Heart left ventricle (tissue), 13 donors: ENCODE results near the gene ENPP6.

ENCODE experiments used
- CTCF ChIP-seq, 12 donors: fragments of 200-600 bp; sonication (generic) in 4 of 12; IDR thresholded peaks; one replicate each; pipeline versions ENCODE4 v1.5.0 to v1.8.0; 2018 to 2022; ENCODE audit warnings: antibody characterized with exemption in 12 of 12, mild to moderate bottlenecking in 5 of 12
- POLR2A ChIP-seq, 2 donors: fragments of 450-650 bp; IDR thresholded peaks; one replicate each; pipeline ENCODE4 v1.6.1; 2017; ENCODE audit warnings: antibody characterized with exemption in 2 of 2, mild to moderate bottlenecking in 2 of 2, moderate library complexity in 2 of 2
- donor health status: ischemic (EF 13 %, LVEDD 7.1; RV severe dilation, severe dysfunction).
- donor health status: DM: no; HTN: yes; CAD: no.
- donor health status: DM: no; HTN: no; CAD: no.
- donor health status: ischemic (EF 25% LVEDD 6.9; RV normal size, moderate dysfunction).
- donor health status: ischemic (EF 25% LVEDD 5.7; RV mildly dilated, moderate dysfunction).
- donor health status: ischemic (EF 35%, LVEDD 5.7; RV mildly dilated, moderate dysfunction).
- donor health status: nonischemic (EF 11% LVEDD 7.7; RV severe dilation, severe dysfunction).
- donor health status: DM: yes; HTN: yes; CAD: no.
- donor health status: PGD.
- donor health status: ischemic (EF 29% LVEDD 5.4; RV normal size, mild dysfunction).
- donor health status: nonischemic (EF 23%, LVEDD 6.1; RV moderate dilation, normal function).

GRCh38 chr4:184174571-184175488 lies 42.8 kb downstream of the ENPP6 start:
- TF ChIP-seq CTCF (IDR thresholded peaks at IDR 0.05) = no peak
- no peak for TF ChIP-seq POLR2A (IDR thresholded peaks at IDR 0.05)
